ENCODE results near the gene EEF1AKMT3. TPM values are rescaled to one million over a fixed set of nuclear protein-coding genes. Genes with fewer than 3 reads are reported as not detected.

EEF1AKMT3 gene
- total RNA-seq, 1 experiment from 2014 or later, result 5.0 TPM

DNA sequence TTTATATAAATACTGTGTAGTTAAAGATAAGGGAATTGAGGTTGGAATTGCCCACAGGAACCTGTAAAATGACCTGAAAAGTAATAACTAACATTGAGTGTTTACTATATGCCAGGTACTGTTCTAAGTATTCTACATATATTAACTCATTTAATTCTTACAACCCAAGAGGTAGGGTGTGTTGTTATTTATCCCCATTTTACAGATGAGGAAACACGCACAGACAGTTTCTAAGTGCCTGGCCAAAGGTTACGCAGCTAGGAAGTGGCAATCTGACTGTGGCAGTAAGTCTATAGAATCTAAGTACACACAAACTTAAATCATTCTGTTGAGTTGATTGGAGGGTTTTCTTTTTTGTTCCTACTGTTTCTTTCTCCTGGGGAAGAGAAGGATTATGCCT, 28.6 kb upstream of the EEF1AKMT3 start:
- Histone ChIP-seq H3K4me2 (ENCODE audit: low read length) (peak overlapping the region; percentile 91), H3K27me3 (ENCODE audit: insufficient read depth, low read length) (no peaks in the 10 kb centered on the region), H3K36me3 (ENCODE audit: control insufficient read depth in 1 of 2, insufficient read depth in 2 of 2, low read length in 2 of 2) (peaks cover 5 to 9% of the 10 kb centered on the region in 2 experiments; a peak in 3 of 4 replicates), H3K27ac (ENCODE audit: low read depth, low read length) (peak overlapping the region; percentile 76; the same call in 1 of the 2 replicates), H3K79me2 (ENCODE audit: insufficient read depth, low read length) (no peaks in the 10 kb centered on the region), H3K9me2 (ENCODE audit: insufficient read depth) (no peaks in the 10 kb centered on the region), H4K20me1 (ENCODE audit: insufficient read depth) (no peaks in the 10 kb centered on the region), H3K9ac (ENCODE audit: low read length) (peak overlapping the region; percentile 90), H3K4me1 (ENCODE audit: control insufficient read depth in 1 of 2, insufficient read depth in 2 of 2, low read length in 2 of 2) (peaks cover 10 to 36% of the 10 kb centered on the region in 2 experiments; a peak in 3 of 4 replicates), H3K4me3 (replicated peaks in 1 of 2; ENCODE audit: low read depth in 1 of 2, low read length in 2 of 2) (peak overlapping the region; percentile 69 to 76), H2AFZ (ENCODE audit: low read depth, low read length, poor library complexity, severe bottlenecking) (no peak overlapping the region), H3K9me3 (ENCODE audit: control insufficient read depth in 1 of 2, insufficient read depth in 1 of 2, low read depth in 1 of 2, low read length in 2 of 2) (no peaks in the 10 kb centered on the region)
- ATAC-seq (no peak), DNase-seq (ENCODE audit: low read depth, low spot score) (no peak)
- intact Hi-C loops (cut with micrococcal nuclease), result loop anchor here (2.0 kb wide), 1 partner anchor 17 kb away; no protein-coding TSS in a partner anchor
- RAD21 ChIA-PET (ENCODE audit: low non-redundant PET in 1 of 2, low total read pairs in 2 of 2, uncharacterized antibody in 2 of 2, unreplicated experiment in 2 of 2), result interaction anchor here in 1 of 2 experiments (1.2 kb wide), 1 partner anchor 103 kb away, joined by 3 read pairs; no protein-coding TSS in a partner anchor
- CTCF ChIA-PET, result interaction anchor here (0.9 to 1.7 kb wide), 3 partner anchors 13 to 18 kb away, joined by 3 to 11 read pairs (median 10); no protein-coding TSS in a partner anchor
- POLR2A ChIA-PET, result interaction anchor here (1.0 to 1.6 kb wide), 4 partner anchors 13 to 107 kb away, joined by 4 to 7 read pairs (median 6); no protein-coding TSS in a partner anchor
- TF ChIP-seq, protein P1, sequence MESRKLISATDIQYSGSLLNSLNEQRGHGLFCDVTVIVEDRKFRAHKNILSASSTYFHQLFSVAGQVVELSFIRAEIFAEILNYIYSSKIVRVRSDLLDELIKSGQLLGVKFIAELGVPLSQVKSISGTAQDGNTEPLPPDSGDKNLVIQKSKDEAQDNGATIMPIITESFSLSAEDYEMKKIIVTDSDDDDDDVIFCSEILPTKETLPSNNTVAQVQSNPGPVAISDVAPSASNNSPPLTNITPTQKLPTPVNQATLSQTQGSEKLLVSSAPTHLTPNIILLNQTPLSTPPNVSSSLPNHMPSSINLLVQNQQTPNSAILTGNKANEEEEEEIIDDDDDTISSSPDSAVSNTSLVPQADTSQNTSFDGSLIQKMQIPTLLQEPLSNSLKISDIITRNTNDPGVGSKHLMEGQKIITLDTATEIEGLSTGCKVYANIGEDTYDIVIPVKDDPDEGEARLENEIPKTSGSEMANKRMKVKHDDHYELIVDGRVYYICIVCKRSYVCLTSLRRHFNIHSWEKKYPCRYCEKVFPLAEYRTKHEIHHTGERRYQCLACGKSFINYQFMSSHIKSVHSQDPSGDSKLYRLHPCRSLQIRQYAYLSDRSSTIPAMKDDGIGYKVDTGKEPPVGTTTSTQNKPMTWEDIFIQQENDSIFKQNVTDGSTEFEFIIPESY (IDR thresholded peaks at IDR 0.05; ENCODE audit: extremely low read depth, insufficient replicate concordance, low read length), result no peak
- TF ChIP-seq EGR1 (IDR thresholded peaks at IDR 0.05; ENCODE audit: low read depth) (no peak), EZH2 (IDR thresholded peaks at IDR 0.05) (no peak), TCF7L2 (IDR thresholded peaks at IDR 0.05; ENCODE audit: borderline replicate concordance, extremely low read depth, insufficient read depth, insufficient read length) (no peak), SIN3A (IDR thresholded peaks at IDR 0.05; ENCODE audit: low read depth) (no peak), EZH2phosphoT487 (IDR thresholded peaks at IDR 0.05; ENCODE audit: borderline replicate concordance) (no peak), ZFX (IDR thresholded peaks at IDR 0.05) (no peak), SP1 (IDR thresholded peaks at IDR 0.05; ENCODE audit: low read depth) (no peak), CEBPB (IDR thresholded peaks at IDR 0.05; ENCODE audit: low read depth) (no peak), RAD21 (IDR thresholded peaks at IDR 0.05; ENCODE audit: low read depth) (no peak), FOSL1 (IDR thresholded peaks at IDR 0.05; ENCODE audit: low read depth) (no peak), SRF (IDR thresholded peaks at IDR 0.05; ENCODE audit: low read depth) (no peak), YY1 (IDR thresholded peaks at IDR 0.05; ENCODE audit: extremely low read depth, insufficient replicate concordance, low read depth, low read length) (no peak), ZNF274 (IDR thresholded peaks at IDR 0.05; ENCODE audit: low read depth, low read length) (no peak), POLR2A (IDR thresholded peaks at IDR 0.05; ENCODE audit: borderline replicate concordance, extremely low read depth, insufficient read depth, insufficient read length) (no peak), POLR2AphosphoS5 (IDR thresholded peaks at IDR 0.05; ENCODE audit: low read depth, low read length) (no peak), CBX3 (IDR thresholded peaks at IDR 0.05; ENCODE audit: low read depth) (no peak), JUND (IDR thresholded peaks at IDR 0.05) (no peak)
- TF ChIP-seq, protein P2, sequence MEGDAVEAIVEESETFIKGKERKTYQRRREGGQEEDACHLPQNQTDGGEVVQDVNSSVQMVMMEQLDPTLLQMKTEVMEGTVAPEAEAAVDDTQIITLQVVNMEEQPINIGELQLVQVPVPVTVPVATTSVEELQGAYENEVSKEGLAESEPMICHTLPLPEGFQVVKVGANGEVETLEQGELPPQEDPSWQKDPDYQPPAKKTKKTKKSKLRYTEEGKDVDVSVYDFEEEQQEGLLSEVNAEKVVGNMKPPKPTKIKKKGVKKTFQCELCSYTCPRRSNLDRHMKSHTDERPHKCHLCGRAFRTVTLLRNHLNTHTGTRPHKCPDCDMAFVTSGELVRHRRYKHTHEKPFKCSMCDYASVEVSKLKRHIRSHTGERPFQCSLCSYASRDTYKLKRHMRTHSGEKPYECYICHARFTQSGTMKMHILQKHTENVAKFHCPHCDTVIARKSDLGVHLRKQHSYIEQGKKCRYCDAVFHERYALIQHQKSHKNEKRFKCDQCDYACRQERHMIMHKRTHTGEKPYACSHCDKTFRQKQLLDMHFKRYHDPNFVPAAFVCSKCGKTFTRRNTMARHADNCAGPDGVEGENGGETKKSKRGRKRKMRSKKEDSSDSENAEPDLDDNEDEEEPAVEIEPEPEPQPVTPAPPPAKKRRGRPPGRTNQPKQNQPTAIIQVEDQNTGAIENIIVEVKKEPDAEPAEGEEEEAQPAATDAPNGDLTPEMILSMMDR (IDR thresholded peaks at IDR 0.05 in 2 of 3, conservative IDR thresholded peaks at IDR 0.05 in 1 of 3; ENCODE audit: borderline replicate concordance in 1 of 3, insufficient read depth in 1 of 3, low read depth in 2 of 3, low read length in 2 of 3), result no peak
- TF ChIP-seq, protein P3, sequence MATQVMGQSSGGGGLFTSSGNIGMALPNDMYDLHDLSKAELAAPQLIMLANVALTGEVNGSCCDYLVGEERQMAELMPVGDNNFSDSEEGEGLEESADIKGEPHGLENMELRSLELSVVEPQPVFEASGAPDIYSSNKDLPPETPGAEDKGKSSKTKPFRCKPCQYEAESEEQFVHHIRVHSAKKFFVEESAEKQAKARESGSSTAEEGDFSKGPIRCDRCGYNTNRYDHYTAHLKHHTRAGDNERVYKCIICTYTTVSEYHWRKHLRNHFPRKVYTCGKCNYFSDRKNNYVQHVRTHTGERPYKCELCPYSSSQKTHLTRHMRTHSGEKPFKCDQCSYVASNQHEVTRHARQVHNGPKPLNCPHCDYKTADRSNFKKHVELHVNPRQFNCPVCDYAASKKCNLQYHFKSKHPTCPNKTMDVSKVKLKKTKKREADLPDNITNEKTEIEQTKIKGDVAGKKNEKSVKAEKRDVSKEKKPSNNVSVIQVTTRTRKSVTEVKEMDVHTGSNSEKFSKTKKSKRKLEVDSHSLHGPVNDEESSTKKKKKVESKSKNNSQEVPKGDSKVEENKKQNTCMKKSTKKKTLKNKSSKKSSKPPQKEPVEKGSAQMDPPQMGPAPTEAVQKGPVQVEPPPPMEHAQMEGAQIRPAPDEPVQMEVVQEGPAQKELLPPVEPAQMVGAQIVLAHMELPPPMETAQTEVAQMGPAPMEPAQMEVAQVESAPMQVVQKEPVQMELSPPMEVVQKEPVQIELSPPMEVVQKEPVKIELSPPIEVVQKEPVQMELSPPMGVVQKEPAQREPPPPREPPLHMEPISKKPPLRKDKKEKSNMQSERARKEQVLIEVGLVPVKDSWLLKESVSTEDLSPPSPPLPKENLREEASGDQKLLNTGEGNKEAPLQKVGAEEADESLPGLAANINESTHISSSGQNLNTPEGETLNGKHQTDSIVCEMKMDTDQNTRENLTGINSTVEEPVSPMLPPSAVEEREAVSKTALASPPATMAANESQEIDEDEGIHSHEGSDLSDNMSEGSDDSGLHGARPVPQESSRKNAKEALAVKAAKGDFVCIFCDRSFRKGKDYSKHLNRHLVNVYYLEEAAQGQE (IDR thresholded peaks at IDR 0.05; ENCODE audit: low read depth), result no peak
- no TSS peak for BruUV-seq (replicated peaks)

Data from HCT116 (cell line).